ENCODE results near the gene FILIP1.
"Not testable (repeated sequence)": the region's sequence is repeated elsewhere in the genome, so short reads cannot be mapped to it uniquely, and the experiment has no call there.

The FILIP1 gene

GRCh38 chr6:75445738-75446137, 47.9 kb downstream of the FILIP1 start:
- DNase-seq = no peak

- no peak for DNase-seq
These were observed 48.7 kb downstream of the FILIP1 start for GRCh38 chr6:75444899-75445298.

GRCh38 chr6:75441883-75442282, 51.7 kb downstream of the FILIP1 start:
- DNase-seq = not testable (repeated sequence)

DNA sequence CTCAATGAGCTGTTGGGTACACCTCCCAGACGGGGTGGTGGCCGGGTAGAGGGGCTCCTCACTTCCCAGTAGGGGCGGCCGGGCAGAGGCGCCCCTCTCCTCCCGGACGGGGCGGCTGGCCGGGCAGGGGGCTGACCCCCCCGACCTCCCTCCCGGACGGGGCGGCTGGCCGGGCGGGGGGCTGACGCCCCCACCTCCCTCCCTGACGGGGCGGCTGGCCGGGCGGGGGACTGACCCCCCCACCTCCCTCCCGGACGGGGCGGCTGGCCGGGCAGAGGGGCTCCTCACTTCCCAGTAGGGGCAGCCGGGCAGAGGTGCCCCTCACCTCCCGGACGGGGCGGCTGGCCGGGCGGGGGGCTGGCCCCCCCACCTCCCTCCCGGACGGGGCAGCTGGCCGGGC, 52.1 kb downstream of the FILIP1 start:
- DNase-seq = not testable (repeated sequence)

GRCh38 chr6:75438442-75439116, 55.0 kb downstream of the FILIP1 start:
- DNase-seq = no peak

DNA sequence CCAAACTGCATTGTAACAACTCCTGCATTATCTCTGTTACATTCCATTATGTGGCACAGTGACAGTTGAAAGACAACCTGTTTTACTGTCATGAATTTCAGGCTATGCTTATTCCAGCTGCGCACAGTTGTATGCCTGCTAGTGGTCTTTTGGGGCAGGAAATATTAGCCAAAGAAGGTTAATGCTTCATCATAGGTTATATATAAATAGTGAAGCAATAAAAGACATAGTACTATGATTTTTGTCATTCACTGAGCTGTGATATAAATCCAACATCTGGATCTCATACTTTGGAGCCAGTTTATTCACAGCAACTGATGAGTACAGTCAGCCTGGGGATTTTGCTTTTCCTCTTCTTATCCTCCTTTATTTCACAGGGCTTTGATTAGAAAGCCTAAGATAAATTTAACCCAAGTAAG, 55.6 kb downstream of the FILIP1 start:
- DNase-seq = no peak

GRCh38 chr6:75437421-75437891, 56.1 kb downstream of the FILIP1 start:
- no peak for DNase-seq

- DNase-seq = no peak
These were observed 56.7 kb downstream of the FILIP1 start for GRCh38 chr6:75436869-75437268.

DNA sequence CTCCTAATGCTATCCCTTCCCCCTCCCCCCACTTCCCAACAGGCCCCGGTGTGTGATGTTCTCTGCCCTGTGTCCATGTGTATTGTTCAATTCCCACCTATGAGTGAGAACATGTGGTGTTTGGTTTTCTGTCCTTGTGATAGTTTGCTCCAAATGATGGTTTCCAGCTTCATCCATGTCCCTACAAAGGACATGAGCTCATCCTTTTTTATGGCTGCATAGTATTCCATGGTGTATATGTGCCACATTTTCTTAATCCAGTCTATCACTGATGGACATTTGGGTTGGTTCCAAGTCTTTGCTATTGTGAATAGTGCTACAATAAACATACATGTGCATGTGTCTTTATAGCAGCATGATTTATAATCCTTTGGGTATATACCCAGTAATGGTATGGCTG, 60.8 kb downstream of the FILIP1 start:
- not testable (repeated sequence) for DNase-seq

GRCh38 chr6:75431379-75431778, 62.2 kb downstream of the FILIP1 start:
- no peak for DNase-seq

GRCh38 chr6:75430631-75431325, 62.8 kb downstream of the FILIP1 start:
- no peak for DNase-seq

DNA sequence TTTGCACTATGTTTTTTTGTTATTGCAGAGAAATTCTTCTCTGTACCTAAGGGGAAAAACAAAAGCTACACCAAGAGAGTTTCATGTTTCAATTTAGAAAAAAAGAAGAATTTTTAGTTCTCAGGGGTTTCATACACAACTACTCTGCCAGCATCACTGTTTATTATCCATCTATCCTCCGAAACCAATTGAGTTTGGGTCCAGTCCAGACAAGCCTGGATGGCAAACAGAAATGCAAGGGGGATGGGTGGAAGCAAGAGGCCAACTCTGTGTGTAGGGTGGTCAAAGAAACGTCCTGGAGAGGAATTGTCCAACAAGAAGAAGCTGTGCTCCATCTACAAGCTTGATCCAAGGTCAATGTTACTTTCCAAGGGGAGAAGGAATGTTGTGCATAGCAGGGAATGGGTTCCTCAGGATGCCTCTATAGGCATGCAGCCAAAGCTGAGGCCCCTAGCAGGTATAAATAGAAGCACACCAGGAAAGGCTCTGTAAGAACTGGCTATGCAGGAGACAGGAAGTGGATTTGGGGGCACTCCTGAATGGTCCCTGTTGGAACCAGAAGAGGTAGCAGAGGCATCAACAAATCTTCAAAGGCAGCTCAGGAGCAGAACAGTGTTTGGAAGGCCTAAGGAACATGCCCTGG, 64.4 kb downstream of the FILIP1 start:
- no peak for DNase-seq

DNA sequence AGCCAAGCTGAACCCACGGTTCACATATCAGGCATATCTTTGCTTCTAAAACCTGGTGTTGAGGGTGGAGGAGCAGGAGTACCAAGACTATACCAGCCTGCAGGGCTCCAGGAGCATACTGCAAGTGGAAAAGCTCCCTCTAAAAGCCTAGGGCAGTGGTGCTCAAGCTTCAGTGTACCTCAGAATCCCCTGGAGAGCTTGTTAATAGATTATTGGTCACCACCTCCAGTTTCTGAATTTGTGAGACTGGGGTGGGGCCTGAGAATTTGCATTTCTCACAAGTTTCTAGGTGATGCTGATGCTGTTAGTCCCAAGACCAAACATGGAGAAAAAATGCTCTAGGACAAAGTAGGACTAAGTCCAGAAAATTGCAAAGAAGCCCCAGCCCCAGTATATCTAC, 65.4 kb downstream of the FILIP1 start:
- DNase-seq = no peak

DNA sequence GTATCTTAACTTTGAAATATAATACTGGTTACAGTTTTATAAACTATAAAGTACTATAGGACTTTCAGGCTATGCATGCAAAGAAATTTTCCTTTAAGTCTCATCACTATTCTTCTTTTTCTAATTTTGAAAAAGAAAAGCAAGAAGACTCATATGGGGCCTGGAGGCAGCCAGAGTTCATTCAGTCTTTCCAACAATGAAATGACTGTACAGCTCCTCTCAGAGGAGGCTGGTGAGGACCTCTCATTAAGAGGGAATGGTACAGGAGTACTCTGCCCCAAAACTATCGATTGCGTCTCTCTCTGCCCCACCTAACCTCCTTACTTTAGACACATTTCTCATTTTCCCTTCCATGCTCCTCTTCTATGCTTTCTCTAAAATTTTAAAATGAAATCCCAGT, 66.3 kb downstream of the FILIP1 start:
- no peak for DNase-seq

- DNase-seq = no peak
These were observed 68.7 kb downstream of the FILIP1 start for GRCh38 chr6:75424618-75425548.

DNA sequence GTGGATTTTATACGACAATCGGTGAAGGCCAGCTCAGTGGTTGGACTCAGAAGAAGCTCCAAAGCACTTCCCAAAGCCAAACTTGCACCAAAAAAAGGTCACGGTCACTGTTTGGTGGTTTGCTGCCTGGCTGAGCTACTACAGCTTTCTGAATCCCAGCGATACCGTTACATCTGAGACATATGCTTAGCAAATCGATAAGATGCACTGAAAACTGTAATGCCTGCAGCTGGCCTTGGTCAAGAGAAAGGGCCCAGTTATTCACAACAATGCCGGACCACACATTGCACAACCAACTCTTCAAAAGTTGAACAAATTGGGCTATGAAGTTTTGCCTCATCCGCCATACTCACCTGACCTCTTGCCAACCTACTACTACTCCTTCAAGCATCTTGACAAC, 70.2 kb downstream of the FILIP1 start:
- no peak for DNase-seq

GRCh38 chr6:75422024-75422639, 71.5 kb downstream of the FILIP1 start:
- DNase-seq = no peak

DNA sequence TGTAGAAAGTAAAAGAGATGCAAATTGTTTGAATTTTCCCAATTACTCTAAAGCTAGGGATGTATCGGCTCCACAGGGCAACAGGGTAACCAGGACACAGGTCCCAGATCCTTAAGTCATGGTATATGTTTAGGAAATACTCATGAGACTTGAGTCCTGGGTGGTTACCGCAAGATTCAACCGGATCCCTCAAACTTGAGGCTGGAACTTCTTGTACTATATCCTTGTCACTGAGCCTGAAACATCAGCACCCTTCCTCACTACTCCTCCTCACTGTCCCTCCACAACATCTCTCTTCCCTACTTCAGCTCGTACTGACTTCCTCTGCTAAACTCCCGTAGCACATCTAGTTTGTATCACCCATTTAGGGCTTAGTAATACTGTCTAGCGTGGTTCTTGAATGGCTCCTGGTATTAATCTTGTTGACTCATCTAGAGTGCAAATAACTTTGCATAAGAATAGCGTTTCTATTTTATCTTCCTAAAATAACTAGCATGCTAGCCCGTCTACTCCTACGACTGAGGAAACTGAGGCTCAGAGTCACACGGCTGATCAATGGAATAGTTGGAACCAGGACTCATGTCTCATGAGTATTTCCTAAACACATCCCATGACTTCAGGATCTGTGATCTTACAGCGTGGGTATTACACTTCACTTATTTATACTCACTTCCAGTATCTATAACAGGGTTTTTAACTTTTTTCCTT, 72.1 kb downstream of the FILIP1 start:
- no peak for DNase-seq

DNA sequence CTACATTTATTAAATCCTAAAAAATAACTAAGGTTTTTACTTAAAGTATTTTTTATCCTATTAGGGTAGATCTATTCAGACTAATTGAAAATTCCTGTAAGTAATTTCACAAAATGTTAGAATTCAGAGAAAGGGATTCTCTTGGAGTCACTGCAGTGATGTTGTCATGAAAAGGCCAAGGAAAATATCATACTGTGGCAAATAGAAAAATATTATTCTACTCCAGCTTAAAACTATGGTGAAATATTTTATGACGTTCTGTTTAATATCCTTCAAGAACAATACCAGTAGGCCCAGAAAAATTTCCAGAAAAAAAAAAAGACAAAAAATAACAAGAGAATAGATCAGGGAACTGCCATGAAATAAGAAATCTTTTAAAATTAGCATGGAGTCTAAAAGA, 73.6 kb downstream of the FILIP1 start:
- no peak for DNase-seq

- DNase-seq = no peak
These were observed 74.2 kb downstream of the FILIP1 start for GRCh38 chr6:75419416-75419815.

DNA sequence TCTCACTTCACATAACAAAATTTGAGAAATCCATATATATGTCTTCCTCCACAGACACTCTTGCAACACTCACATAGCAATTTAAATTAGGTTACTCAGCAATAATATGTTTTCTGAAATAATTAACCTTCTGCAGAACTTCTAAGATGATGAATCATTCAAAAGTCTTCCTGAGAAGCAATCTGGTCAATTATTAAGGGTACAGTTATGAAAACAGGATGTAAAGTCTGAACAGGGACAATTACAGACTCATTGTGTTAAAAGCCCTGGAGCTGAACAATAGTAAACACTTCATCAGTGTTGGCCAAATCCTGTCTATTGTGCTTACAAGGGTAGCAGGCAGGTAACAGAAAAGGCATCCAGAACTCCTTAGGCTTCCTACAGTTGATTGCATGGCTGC, 75.4 kb downstream of the FILIP1 start:
- no peak for DNase-seq

- DNase-seq = no peak
These were observed 77.2 kb downstream of the FILIP1 start for GRCh38 chr6:75416443-75416842.

Data from activated CD4-positive, alpha-beta T cell treated with anti-CD3 and anti-CD28 coated beads, Interleukin-2, amount 50 U/mL, for 48 hours (primary cell).